Kidney (tissue), 14 donors: ENCODE data around the gene ENOX1. TPM values are rescaled to one million over a fixed set of nuclear protein-coding genes. Genes with fewer than 3 reads are reported as not detected.

Experiments used
- DNase-seq, 5 donors: peaks; one replicate each; pipeline ENCODE4 v3.0.0-alpha.2; 2013 to 2020
- FAIRE-seq: peaks from 2 replicates; lab custom pipeline; 2012; peaks lifted over from hg19 to GRCh38; lab: Jason Lieb, UNC
- H3K27ac ChIP-seq, 2 donors: one replicate each; pipeline ENCODE4 v1.7.0; 2013; ENCODE audit warnings: low read depth in 2 of 2, low read length in 2 of 2, inconsistent platforms in 1 of 2
- H3K27me3 ChIP-seq: one replicate; pipeline ENCODE4 v1.7.1; 2013; ENCODE audit warnings: low read length, inconsistent platforms; ENCODE audit not compliant: control insufficient read depth, insufficient read depth
- H3K36me3 ChIP-seq, 3 donors: one replicate each; pipeline versions ENCODE4 v1.7.0 to v1.7.1; 2013; ENCODE audit warnings: low read length in 3 of 3, control low read depth in 1 of 3, inconsistent platforms in 1 of 3; ENCODE audit not compliant: insufficient read depth in 3 of 3, control insufficient read depth in 2 of 3
- H3K4me1 ChIP-seq, 3 donors: one replicate each; pipeline versions ENCODE4 v1.7.0 to v1.7.1; 2013; ENCODE audit warnings: low read length in 3 of 3, inconsistent platforms in 1 of 3, low read depth in 1 of 3; ENCODE audit not compliant: control insufficient read depth in 2 of 3, insufficient read depth in 2 of 3
- H3K4me3 ChIP-seq, 3 donors: one replicate each; pipeline versions ENCODE4 v1.7.0 to v1.8.1; 2013; ENCODE audit warnings: low read length in 3 of 3, control low read depth in 1 of 3, inconsistent platforms in 1 of 3
- H3K9ac ChIP-seq, 3 donors: one replicate each; pipeline versions ENCODE4 v1.7.0 to v1.7.1; 2013; ENCODE audit warnings: low read length in 3 of 3, control low read depth in 1 of 3, inconsistent platforms in 1 of 3
- H3K9me3 ChIP-seq, 3 donors: one replicate each; pipeline versions ENCODE4 v1.7.0 to v1.7.1; 2013; ENCODE audit warnings: low read length in 3 of 3, control low read depth in 1 of 3, inconsistent platforms in 1 of 3; ENCODE audit not compliant: control insufficient read depth in 2 of 3, insufficient read depth in 1 of 3
- CTCF ChIP-seq: IDR thresholded peaks from 3 replicates; pipeline ENCODE4 v1.5.1; 2012; ENCODE audit warnings: mild to moderate bottlenecking, moderate library complexity, borderline replicate concordance; ENCODE audit not compliant: insufficient read depth; ENCODE audit errors: extremely low read depth
- intact Hi-C: fragments of 100-400 bp; cut with DNase I; formaldehyde crosslinking; loops from one replicate; pipeline ENCODE4 v1.11.1; 2022
- polyA plus RNA-seq: library from polyadenylated mRNA; stranded (reverse); fragments of 350-450 nt; fragmentation: Illumina TruSeq; extraction: RNeasy Lipid Tissue Mini Kit (QIAGEN cat#74804); gene quantifications from one replicate; pipeline ENCODE4 v1.2.3, GENCODE V29; 2014; ENCODE audit warnings: low read depth, low replicate concordance; ENCODE audit not compliant: insufficient read depth
- total RNA-seq: library from RNA; stranded (reverse); fragmentation: NEBNext Ultra II Directional; extraction: Animal tissue kit (Norgen Biotek cat#: 25700); gene quantifications from one replicate; pipeline ENCODE4 v1.2.1, GENCODE V29; 2021
- donor health status: control.
- donor health status: control.
- donor health status: control.
- donor health status: control.
- donor health status: control.
- donor health status: DM: yes; HTN: yes; CAD: no.
- donor health status: Normal renal cell carcinoma (clear cell type).

ENOX1 gene
- total and polyA plus RNA-seq, 2 donors from 2014 or later: 4.9 to 6.8 TPM

- H3K4me1 ChIP-seq: no peaks in the 10 kb centered on the region
- H3K27me3 ChIP-seq: no peaks in the 10 kb centered on the region
- DNase-seq (no peak), FAIRE-seq (no peak)
- TF ChIP-seq CTCF: no peak
- H3K27ac ChIP-seq: no peak overlapping the region
- no peaks in the 10 kb centered on the region for H3K9me3 ChIP-seq
- H3K4me3 ChIP-seq: no peak overlapping the region
- no peak overlapping the region for H3K9ac ChIP-seq
- intact Hi-C loops: no loop called here
- no peaks in the 10 kb centered on the region for H3K36me3 ChIP-seq
Observed at GRCh38 chr13:43614063-43614462, 172.7 kb downstream of the ENOX1 start.

DNA sequence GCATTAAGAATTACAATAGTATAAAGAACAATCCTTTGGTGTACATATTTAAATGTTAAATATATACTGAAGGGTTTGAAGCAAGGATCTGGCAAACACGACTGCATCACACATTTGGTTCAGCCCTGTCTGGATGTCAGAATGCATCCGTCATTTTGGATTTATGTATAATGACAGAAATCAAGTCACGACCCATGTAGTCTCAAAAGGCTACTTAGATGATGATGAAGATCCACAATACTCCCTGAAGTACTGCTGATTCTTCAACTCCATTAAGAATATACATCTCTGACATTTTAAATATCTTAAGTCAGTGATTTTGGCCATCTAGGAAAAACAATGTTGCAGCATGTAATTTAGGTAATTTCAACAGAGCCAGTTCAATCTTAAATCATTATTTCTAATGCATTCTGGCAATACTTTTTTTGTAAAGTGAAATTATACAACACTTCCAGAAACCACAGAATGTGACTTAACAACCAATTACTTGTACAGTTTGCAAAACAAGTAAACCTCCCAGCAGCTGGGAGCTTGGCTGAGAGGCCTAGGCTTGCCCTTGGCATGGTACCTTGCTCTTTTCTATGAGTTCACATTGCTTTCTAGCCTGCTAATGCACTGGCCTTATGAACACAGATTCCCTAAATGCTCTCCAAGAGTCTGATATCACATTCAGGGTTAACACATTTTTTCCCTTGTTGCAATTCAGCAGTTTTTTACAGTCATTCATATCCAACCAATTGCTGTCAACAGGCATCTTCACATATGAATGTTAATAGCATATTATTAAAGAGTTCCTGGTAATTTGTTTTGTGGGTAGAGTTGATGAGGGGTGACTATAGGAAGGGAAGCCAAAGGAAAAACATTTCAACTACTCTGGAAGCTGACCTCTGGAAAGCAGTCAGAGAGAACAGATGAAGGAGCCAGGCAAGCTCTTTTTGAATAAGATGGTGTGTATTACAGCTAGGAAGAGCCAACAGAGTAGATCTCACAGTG is 175.2 kb downstream of the ENOX1 start:
- H3K36me3 ChIP-seq: no peaks in the 10 kb centered on the region
- no peaks in the 10 kb centered on the region for H3K9me3 ChIP-seq
- no peak overlapping the region for H3K4me3 ChIP-seq
- H3K4me1 ChIP-seq: no peaks in the 10 kb centered on the region
- TF ChIP-seq CTCF: no peak
- FAIRE-seq (no peak), DNase-seq (peak in 2 of 5 donors; percentile 26 to 27)
- intact Hi-C loops: no loop called here
- no peaks in the 10 kb centered on the region for H3K27me3 ChIP-seq
- no peak overlapping the region for H3K9ac ChIP-seq
- no peak overlapping the region for H3K27ac ChIP-seq

DNA sequence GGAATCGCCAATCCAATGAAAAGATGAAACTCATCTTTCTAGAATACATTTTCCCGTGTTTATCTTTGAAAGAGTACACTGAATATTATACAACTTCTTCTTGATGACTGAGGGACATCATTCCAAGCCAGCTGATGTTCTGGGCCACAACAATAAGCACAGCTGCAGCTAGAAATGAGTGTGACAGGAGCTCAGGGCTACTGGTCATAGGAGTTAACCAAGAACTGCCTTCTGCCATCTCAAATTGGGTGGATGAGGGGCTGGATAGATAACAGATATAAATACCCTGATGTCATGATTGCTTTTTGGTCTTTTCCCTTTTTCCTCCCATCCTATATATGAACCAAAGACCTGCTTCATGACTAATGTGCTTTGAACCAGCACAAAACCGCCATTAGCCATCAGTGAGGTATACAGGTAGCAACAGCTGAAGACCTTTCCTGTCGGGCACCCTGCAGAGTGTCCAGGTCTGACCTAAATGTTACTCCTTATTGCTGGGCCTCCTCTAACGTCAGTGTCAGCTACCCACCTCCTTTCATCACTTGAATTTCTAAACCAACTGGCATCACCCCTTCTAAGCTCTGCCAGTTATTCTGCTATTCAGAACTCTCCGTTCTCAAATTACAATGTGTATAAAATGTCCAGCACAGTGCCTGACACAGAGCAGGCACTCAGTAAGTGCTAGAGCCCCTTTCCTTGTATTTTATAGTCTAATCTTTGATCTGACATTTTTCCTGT is 178.2 kb downstream of the ENOX1 start:
- Histone ChIP-seq H3K27ac (no peak overlapping the region), H3K4me3 (no peak overlapping the region), H3K9ac (no peak overlapping the region), H3K4me1 (no peaks in the 10 kb centered on the region), H3K27me3 (no peaks in the 10 kb centered on the region), H3K36me3 (no peaks in the 10 kb centered on the region), H3K9me3 (peaks cover 0 to 8% (median 0%) of the 10 kb centered on the region in 3 donors)
- intact Hi-C loops: no loop called here
- DNase-seq: no peak
- no peak for FAIRE-seq
- TF ChIP-seq CTCF: no peak
